Measurements from ENCODE around the gene ENPP1. TPM values are rescaled to one million over a fixed set of nuclear protein-coding genes. Genes with fewer than 3 reads are reported as not detected.

The ENPP1 gene
- total RNA-seq, 1 experiment from 2014 or later, result 1.1 TPM

DNA sequence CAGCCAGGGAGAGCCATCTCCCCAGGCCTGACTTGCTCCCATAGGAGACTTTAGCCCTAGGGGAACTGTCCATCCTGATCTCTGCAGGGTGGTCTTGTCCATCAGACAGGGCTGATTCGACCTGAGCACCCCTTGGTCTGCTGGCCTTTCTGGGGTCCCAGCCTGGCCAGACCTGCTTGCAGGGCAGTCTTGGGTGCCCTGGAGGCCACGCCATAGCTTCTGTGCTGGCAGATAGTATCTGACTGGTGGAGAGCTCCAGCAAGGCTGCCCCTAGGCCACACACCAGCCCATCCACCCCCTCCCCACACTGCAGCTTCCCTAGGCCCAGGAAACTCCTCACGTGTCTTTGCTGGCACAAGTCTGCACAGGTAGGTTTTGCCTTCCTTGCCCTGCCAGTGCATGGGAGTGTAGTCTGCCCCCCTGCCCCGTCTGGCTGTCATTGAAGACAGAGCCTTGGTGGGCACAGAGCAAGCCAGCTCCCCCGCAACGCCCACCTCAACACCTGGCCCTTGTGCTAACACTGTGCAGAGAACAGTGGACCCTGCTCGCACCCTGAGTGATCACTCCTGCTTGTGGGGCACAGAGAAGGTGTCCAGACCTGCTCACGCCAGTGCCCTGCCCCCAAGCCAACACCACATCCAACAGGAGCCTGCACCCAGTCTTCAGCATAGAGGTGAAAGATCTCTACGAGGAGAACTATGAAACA is 111.0 kb downstream of the ENPP1 start:
- H3K4me3 ChIP-seq (ENCODE audit: low read length), result no peak overlapping the region
- DNase-seq, result no peak
- H3K36me3 ChIP-seq (ENCODE audit: insufficient read depth, low read length), result no peaks in the 10 kb centered on the region
- H3K9me3 ChIP-seq (ENCODE audit: low read length), result peaks cover 1% of the 10 kb centered on the region
- no peak overlapping the region for H3K4me2 ChIP-seq (ENCODE audit: low read depth, low read length, poor library complexity, severe bottlenecking)
- no peaks in the 10 kb centered on the region for H3K9me2 ChIP-seq (replicated peaks; ENCODE audit: insufficient read depth, low read length)
- H3K9ac ChIP-seq (ENCODE audit: low read length), result no peak overlapping the region
- H3K27ac ChIP-seq (ENCODE audit: low read length), result no peak overlapping the region
- H4K20me1 ChIP-seq (ENCODE audit: insufficient read depth, low read depth, low read length), result no peaks in the 10 kb centered on the region
- H3K4me1 ChIP-seq (ENCODE audit: low read length), result no peaks in the 10 kb centered on the region
- H2AFZ ChIP-seq (ENCODE audit: low read length), result no peak overlapping the region
- no peaks in the 10 kb centered on the region for H3K79me2 ChIP-seq (ENCODE audit: low read length)
- no peaks in the 10 kb centered on the region for H3K27me3 ChIP-seq (ENCODE audit: low read length)

DNA sequence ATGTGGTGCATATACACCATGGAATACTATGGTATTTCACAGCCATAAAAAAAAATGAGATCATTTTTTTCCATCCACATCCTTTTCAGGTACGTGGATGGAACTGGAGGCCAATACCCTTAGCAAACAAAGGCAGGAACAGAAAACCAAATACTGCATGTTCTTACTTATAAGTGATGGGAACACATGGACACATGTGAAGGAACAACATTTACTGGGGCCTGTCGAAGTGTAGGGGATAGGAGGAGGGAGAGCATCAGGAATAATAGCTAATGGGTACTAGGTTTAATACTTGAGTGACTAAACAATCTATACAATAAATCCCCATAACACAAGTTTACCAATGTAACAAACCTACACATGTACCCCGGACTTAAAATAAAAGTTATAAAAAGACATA is 112.8 kb downstream of the ENPP1 start:
- Histone ChIP-seq H3K36me3 (ENCODE audit: insufficient read depth, low read length) (no peaks in the 10 kb centered on the region), H3K27me3 (ENCODE audit: low read length) (no peaks in the 10 kb centered on the region), H3K9me2 (replicated peaks; ENCODE audit: insufficient read depth, low read length) (no peaks in the 10 kb centered on the region), H3K9ac (ENCODE audit: low read length) (no peak overlapping the region), H3K79me2 (ENCODE audit: low read length) (no peaks in the 10 kb centered on the region), H3K4me3 (ENCODE audit: low read length) (no peak overlapping the region), H2AFZ (ENCODE audit: low read length) (no peak overlapping the region), H3K4me2 (ENCODE audit: low read depth, low read length, poor library complexity, severe bottlenecking) (no peak overlapping the region), H3K9me3 (ENCODE audit: low read length) (peaks cover 4% of the 10 kb centered on the region), H3K4me1 (ENCODE audit: low read length) (no peaks in the 10 kb centered on the region), H3K27ac (ENCODE audit: low read length) (no peak overlapping the region), H4K20me1 (ENCODE audit: insufficient read depth, low read depth, low read length) (no peaks in the 10 kb centered on the region)
- no peak for DNase-seq

DNA sequence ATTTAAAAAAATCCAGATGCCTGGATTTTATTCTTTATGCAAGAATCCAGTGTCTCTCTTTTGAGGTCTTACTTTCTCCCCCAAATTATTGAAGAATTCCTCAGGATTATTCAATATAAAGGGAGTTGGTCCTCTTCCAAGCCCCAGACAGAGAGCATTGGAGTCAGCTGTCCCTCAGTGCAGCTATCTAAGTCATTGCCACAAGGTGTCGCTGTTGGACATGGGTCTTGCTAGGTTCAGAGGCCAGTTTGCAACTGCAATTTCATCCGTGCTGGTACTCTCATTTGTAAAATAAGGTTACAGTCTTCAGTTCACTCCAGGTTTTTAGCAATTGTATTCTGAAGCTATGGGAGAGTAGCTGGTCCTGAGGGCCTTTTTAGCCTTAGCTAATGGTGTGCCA is 115.5 kb downstream of the ENPP1 start:
- peak; percentile 89 for DNase-seq
- Histone ChIP-seq H3K27ac (ENCODE audit: low read length) (no peak overlapping the region), H4K20me1 (ENCODE audit: insufficient read depth, low read depth, low read length) (no peaks in the 10 kb centered on the region), H3K4me1 (ENCODE audit: low read length) (no peaks in the 10 kb centered on the region), H3K9ac (ENCODE audit: low read length) (no peak overlapping the region), H2AFZ (ENCODE audit: low read length) (no peak overlapping the region), H3K79me2 (ENCODE audit: low read length) (no peaks in the 10 kb centered on the region), H3K4me2 (ENCODE audit: low read depth, low read length, poor library complexity, severe bottlenecking) (no peak overlapping the region), H3K9me2 (replicated peaks; ENCODE audit: insufficient read depth, low read length) (no peaks in the 10 kb centered on the region), H3K4me3 (ENCODE audit: low read length) (no peak overlapping the region), H3K27me3 (ENCODE audit: low read length) (no peaks in the 10 kb centered on the region), H3K9me3 (ENCODE audit: low read length) (peaks cover 4% of the 10 kb centered on the region), H3K36me3 (ENCODE audit: insufficient read depth, low read length) (no peaks in the 10 kb centered on the region)

DNA sequence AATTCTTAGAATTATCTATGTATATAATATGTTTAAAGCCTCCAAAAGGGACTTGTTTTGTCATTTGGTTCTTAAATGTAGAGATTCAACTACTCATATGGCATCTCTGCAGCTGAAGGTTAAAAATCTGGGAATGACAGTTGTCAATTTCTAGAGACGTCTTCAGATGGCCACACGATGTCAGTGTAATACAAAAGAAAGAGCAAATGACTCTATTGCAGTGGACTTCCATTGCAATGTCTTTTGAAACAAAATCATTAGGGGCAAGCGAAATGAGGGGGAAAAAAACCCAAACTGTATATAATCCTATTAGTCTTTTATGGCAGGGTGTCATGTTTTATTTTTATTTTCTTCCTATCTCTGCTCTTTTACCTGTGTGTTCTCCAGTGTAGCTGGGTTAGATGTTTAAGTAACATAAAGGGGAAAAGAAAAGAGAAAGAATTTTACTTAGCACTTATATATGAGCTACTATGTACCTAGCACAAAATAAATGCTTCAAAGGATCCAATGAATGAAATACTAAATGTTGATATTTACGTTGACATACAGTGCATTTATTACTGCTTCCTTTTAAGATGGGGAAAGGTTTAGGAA is 117.2 kb downstream of the ENPP1 start:
- Histone ChIP-seq H3K27me3 (ENCODE audit: low read length) (no peaks in the 10 kb centered on the region), H3K9ac (ENCODE audit: low read length) (no peak overlapping the region), H3K79me2 (ENCODE audit: low read length) (no peaks in the 10 kb centered on the region), H3K4me1 (ENCODE audit: low read length) (no peaks in the 10 kb centered on the region), H3K4me2 (ENCODE audit: low read depth, low read length, poor library complexity, severe bottlenecking) (no peak overlapping the region), H3K9me2 (replicated peaks; ENCODE audit: insufficient read depth, low read length) (no peaks in the 10 kb centered on the region), H3K4me3 (ENCODE audit: low read length) (no peak overlapping the region), H3K36me3 (ENCODE audit: insufficient read depth, low read length) (no peaks in the 10 kb centered on the region), H3K9me3 (ENCODE audit: low read length) (peaks cover 4% of the 10 kb centered on the region), H2AFZ (ENCODE audit: low read length) (no peak overlapping the region), H4K20me1 (ENCODE audit: insufficient read depth, low read depth, low read length) (no peaks in the 10 kb centered on the region), H3K27ac (ENCODE audit: low read length) (no peak overlapping the region)
- peak; percentile 64 for DNase-seq

DNA sequence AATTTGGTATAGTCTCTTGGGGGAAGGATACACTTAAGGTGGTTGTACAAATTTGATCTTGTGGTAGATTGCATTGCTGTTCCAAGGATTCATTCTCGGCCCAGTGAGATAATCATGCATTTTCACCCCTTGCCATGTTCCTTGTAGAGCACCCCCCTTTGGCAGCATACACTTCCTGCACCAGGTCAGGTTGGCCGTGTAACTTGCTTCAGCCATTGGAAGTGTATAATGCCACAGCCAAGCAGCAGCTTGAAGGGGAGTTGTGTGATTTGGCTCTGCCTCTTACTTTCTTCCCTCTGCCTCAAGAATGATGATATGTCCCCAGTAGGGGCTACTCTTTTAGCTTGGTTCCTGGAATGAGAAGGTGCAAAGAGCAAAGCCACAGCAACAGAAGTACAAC is 121.4 kb downstream of the ENPP1 start:
- Histone ChIP-seq H3K36me3 (ENCODE audit: insufficient read depth, low read length) (no peaks in the 10 kb centered on the region), H3K27me3 (ENCODE audit: low read length) (no peaks in the 10 kb centered on the region), H3K9me3 (ENCODE audit: low read length) (no peaks in the 10 kb centered on the region), H4K20me1 (ENCODE audit: insufficient read depth, low read depth, low read length) (no peaks in the 10 kb centered on the region), H3K79me2 (ENCODE audit: low read length) (no peaks in the 10 kb centered on the region), H3K4me1 (ENCODE audit: low read length) (no peaks in the 10 kb centered on the region), H3K9me2 (replicated peaks; ENCODE audit: insufficient read depth, low read length) (no peaks in the 10 kb centered on the region), H3K27ac (ENCODE audit: low read length) (no peak overlapping the region), H3K9ac (ENCODE audit: low read length) (no peak overlapping the region), H3K4me2 (ENCODE audit: low read depth, low read length, poor library complexity, severe bottlenecking) (no peak overlapping the region), H3K4me3 (ENCODE audit: low read length) (no peak overlapping the region), H2AFZ (ENCODE audit: low read length) (no peak overlapping the region)
- peak; percentile 53 for DNase-seq

DNA sequence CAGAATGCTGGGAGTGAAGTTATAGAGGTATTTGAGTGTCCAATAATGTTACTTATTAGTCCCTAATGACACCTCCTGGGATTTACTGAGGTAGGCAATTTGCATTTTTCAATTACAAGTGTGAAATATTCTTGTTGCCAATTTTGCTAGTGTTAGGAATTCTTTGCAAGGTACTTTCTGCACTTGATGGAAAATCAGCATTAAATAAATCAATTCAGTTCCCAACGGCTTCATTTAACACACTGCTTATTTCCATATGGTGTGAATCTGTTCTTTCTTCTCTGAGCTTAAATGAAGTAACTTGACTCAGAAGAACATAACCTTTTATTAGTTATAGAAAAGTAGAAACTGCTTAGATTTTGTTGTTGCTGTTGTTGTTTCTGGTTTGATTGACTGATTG is 122.2 kb downstream of the ENPP1 start:
- H3K9me2 ChIP-seq (replicated peaks; ENCODE audit: insufficient read depth, low read length), result no peaks in the 10 kb centered on the region
- H3K9ac ChIP-seq (ENCODE audit: low read length), result no peak overlapping the region
- H3K27me3 ChIP-seq (ENCODE audit: low read length), result no peaks in the 10 kb centered on the region
- no peak for DNase-seq
- no peaks in the 10 kb centered on the region for H3K9me3 ChIP-seq (ENCODE audit: low read length)
- H3K27ac ChIP-seq (ENCODE audit: low read length), result no peak overlapping the region
- H3K79me2 ChIP-seq (ENCODE audit: low read length), result no peaks in the 10 kb centered on the region
- H3K4me3 ChIP-seq (ENCODE audit: low read length), result no peak overlapping the region
- no peaks in the 10 kb centered on the region for H3K4me1 ChIP-seq (ENCODE audit: low read length)
- H3K36me3 ChIP-seq (ENCODE audit: insufficient read depth, low read length), result no peaks in the 10 kb centered on the region
- no peak overlapping the region for H2AFZ ChIP-seq (ENCODE audit: low read length)
- H4K20me1 ChIP-seq (ENCODE audit: insufficient read depth, low read depth, low read length), result no peaks in the 10 kb centered on the region
- no peak overlapping the region for H3K4me2 ChIP-seq (ENCODE audit: low read depth, low read length, poor library complexity, severe bottlenecking)

DNA sequence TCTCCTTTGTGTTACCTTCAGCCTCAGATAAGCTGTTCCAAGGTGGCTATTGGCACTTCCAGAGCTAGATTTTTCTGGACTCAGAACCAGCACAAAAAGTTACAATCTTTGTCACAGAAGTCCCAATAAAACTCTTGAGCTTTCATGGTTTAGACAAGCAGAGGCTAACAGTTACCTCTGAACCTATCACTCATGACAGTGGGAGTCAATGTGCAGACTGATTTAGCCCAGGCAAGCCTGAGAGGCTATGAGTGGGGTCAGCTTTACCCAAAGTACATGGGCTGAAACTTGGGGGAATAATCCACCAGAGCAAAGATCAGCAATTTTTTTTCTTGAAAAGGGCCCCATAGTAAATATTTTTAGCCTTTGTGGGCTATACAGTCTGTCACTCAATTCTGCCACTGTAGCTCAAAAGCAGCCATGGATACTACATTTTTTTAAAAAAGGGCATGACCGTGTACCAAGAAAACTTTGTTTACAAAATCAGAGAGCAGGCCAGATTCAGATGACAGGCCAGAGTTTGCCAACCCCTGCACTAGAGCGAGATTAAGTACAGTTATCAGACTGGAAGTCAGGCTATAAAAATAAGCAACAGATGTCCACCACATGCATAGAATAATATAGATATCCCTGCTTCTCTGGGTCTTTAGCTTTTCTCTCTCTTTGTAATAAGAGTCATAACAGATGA is 123.4 kb downstream of the ENPP1 start:
- DNase-seq, result no peak
- no peak overlapping the region for H3K4me2 ChIP-seq (ENCODE audit: low read depth, low read length, poor library complexity, severe bottlenecking)
- no peak overlapping the region for H2AFZ ChIP-seq (ENCODE audit: low read length)
- no peaks in the 10 kb centered on the region for H3K4me1 ChIP-seq (ENCODE audit: low read length)
- H3K36me3 ChIP-seq (ENCODE audit: insufficient read depth, low read length), result no peaks in the 10 kb centered on the region
- H3K4me3 ChIP-seq (ENCODE audit: low read length), result no peak overlapping the region
- no peaks in the 10 kb centered on the region for H3K9me3 ChIP-seq (ENCODE audit: low read length)
- H3K79me2 ChIP-seq (ENCODE audit: low read length), result no peaks in the 10 kb centered on the region
- H3K27me3 ChIP-seq (ENCODE audit: low read length), result no peaks in the 10 kb centered on the region
- no peak overlapping the region for H3K9ac ChIP-seq (ENCODE audit: low read length)
- no peaks in the 10 kb centered on the region for H3K9me2 ChIP-seq (replicated peaks; ENCODE audit: insufficient read depth, low read length)
- H4K20me1 ChIP-seq (ENCODE audit: insufficient read depth, low read depth, low read length), result no peaks in the 10 kb centered on the region
- no peak overlapping the region for H3K27ac ChIP-seq (ENCODE audit: low read length)

DNA sequence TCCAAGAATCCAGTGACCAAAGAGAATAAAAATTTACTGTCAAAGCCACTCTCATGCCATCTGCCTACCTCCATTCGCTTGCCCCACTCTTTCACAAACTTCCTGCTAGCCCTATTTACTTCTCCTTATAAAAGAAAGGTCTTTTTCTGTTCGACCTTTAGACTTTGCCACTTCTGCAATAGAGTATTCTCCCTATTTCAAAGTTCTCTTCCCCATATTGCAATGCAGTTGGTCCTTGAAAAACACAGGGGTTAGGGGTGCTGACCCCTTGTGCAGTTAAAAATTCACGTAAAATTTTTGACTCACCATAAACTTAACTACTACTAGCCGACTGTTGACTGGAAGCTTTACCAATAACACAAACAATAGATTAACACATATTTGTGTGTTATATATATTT is 128.3 kb downstream of the ENPP1 start:
- no peaks in the 10 kb centered on the region for H3K4me1 ChIP-seq (ENCODE audit: low read length)
- no peaks in the 10 kb centered on the region for H3K79me2 ChIP-seq (ENCODE audit: low read length)
- no peaks in the 10 kb centered on the region for H4K20me1 ChIP-seq (ENCODE audit: insufficient read depth, low read depth, low read length)
- H2AFZ ChIP-seq (ENCODE audit: low read length), result no peak overlapping the region
- H3K36me3 ChIP-seq (ENCODE audit: insufficient read depth, low read length), result no peaks in the 10 kb centered on the region
- no peak for DNase-seq
- no peak overlapping the region for H3K4me3 ChIP-seq (ENCODE audit: low read length)
- no peaks in the 10 kb centered on the region for H3K9me3 ChIP-seq (ENCODE audit: low read length)
- no peak overlapping the region for H3K9ac ChIP-seq (ENCODE audit: low read length)
- no peak overlapping the region for H3K4me2 ChIP-seq (ENCODE audit: low read depth, low read length, poor library complexity, severe bottlenecking)
- no peaks in the 10 kb centered on the region for H3K27me3 ChIP-seq (ENCODE audit: low read length)
- H3K9me2 ChIP-seq (replicated peaks; ENCODE audit: insufficient read depth, low read length), result no peaks in the 10 kb centered on the region
- no peak overlapping the region for H3K27ac ChIP-seq (ENCODE audit: low read length)

All from Karpas-422 (cell line).